ENCODE data around the gene NEU2.
"Not testable (repeated sequence)": the region's sequence is repeated elsewhere in the genome, so short reads cannot be mapped to it uniquely, and the experiment has no call there.

Gene NEU2

GRCh38 chr2:233058717-233059546 is 26.5 kb downstream of the NEU2 start:
- no peak for DNase-seq (ENCODE audit: low spot score)

GRCh38 chr2:233059547-233059796 is 27.0 kb downstream of the NEU2 start:
- DNase-seq (ENCODE audit: low spot score), result no peak

- DNase-seq (ENCODE audit: low spot score), result no peak
Observed at GRCh38 chr2:233059797-233060500, 27.5 kb downstream of the NEU2 start, which contains the start of gene INPP5D. Gene INPP5D (plus strand): TSS chr2:233060342. CDS start chr2:233060479, 137 bp downstream.

GRCh38 chr2:233060501-233060979 is 28.1 kb downstream of the NEU2 start:
- no peak for DNase-seq (ENCODE audit: low spot score)

- no peak for DNase-seq (ENCODE audit: low spot score)
Observed at GRCh38 chr2:233060980-233061590, 28.6 kb downstream of the NEU2 start.

GRCh38 chr2:233061591-233062450 is 29.3 kb downstream of the NEU2 start:
- DNase-seq (ENCODE audit: low spot score), result no peak

GRCh38 chr2:233062451-233062850 is 30.0 kb downstream of the NEU2 start:
- no peak for DNase-seq (ENCODE audit: low spot score)

- DNase-seq (ENCODE audit: low spot score), result no peak
Observed at GRCh38 chr2:233062946-233063268, 30.4 kb downstream of the NEU2 start.

- DNase-seq (ENCODE audit: low spot score), result no peak
Observed at GRCh38 chr2:233063269-233063975, 30.9 kb downstream of the NEU2 start.

- no peak for DNase-seq (ENCODE audit: low spot score)
Observed at GRCh38 chr2:233063976-233064411, 31.5 kb downstream of the NEU2 start.

- no peak for DNase-seq (ENCODE audit: low spot score)
Observed at GRCh38 chr2:233064530-233065199, 32.2 kb downstream of the NEU2 start.

- DNase-seq (ENCODE audit: low spot score), result not testable (repeated sequence)
Observed at GRCh38 chr2:233065200-233065589, 32.7 kb downstream of the NEU2 start.

GRCh38 chr2:233065954-233066470 is 33.5 kb downstream of the NEU2 start:
- no peak for DNase-seq (ENCODE audit: low spot score)

- no peak for DNase-seq (ENCODE audit: low spot score)
Observed at GRCh38 chr2:233068762-233069418, 36.4 kb downstream of the NEU2 start.

GRCh38 chr2:233072838-233073237 is 40.4 kb downstream of the NEU2 start:
- DNase-seq (ENCODE audit: low spot score), result no peak

GRCh38 chr2:233074106-233074505 is 41.6 kb downstream of the NEU2 start:
- DNase-seq (ENCODE audit: low spot score), result no peak

- no peak for DNase-seq (ENCODE audit: low spot score)
Observed at GRCh38 chr2:233075141-233075965, 42.9 kb downstream of the NEU2 start.

GRCh38 chr2:233075966-233076339 is 43.5 kb downstream of the NEU2 start:
- no peak for DNase-seq (ENCODE audit: low spot score)

GRCh38 chr2:233076749-233077148 is 44.3 kb downstream of the NEU2 start:
- no peak for DNase-seq (ENCODE audit: low spot score)
